Bronchial epithelial cell (primary cell): Measurements from ENCODE around the gene PRKCH. TPM values are rescaled to one million over a fixed set of nuclear protein-coding genes. Genes with fewer than 3 reads are reported as not detected.
A peak's percentile ranks its signal among the peaks of the same experiment; 100 is the strongest.

ENCODE experiments used
- DNase-seq: peaks from one replicate; pipeline ENCODE4 v3.0.0-alpha.2; 2010; ENCODE audit warnings: low read depth
- FAIRE-seq: peaks from 2 replicates; lab custom pipeline; 2011; peaks lifted over from hg19 to GRCh38; lab: Jason Lieb, UNC
- H3K27me3 ChIP-seq: 2 replicates; pipeline ENCODE4 v1.5.1; 2011; ENCODE audit warnings: low read length; ENCODE audit not compliant: control insufficient read depth, insufficient read depth
- H3K36me3 ChIP-seq: 2 replicates; pipeline ENCODE4 v1.5.1; 2011; ENCODE audit warnings: low read length; ENCODE audit not compliant: control insufficient read depth, insufficient read depth
- H3K4me3 ChIP-seq: 2 replicates; pipeline ENCODE4 v1.5.1; 2011; ENCODE audit warnings: mild to moderate bottlenecking, low read depth, low read length, control low read depth
- CTCF ChIP-seq: IDR thresholded peaks from 2 replicates; pipeline ENCODE4 v1.5.1; 2011; ENCODE audit warnings: mild to moderate bottlenecking, moderate library complexity, low read length, control low read depth, inconsistent platforms; ENCODE audit not compliant: insufficient read depth, severe bottlenecking
- total RNA-seq: library from RNA; depleted of rRNA; stranded (reverse); fragments of >200 nt; gene quantifications from 2 replicates; pipeline ENCODE4 v1.2.1, GENCODE V29; 2014

PRKCH gene
- total RNA-seq, 1 donor from 2014 or later: 24.5 TPM

- peaks cover 3% of the 10 kb centered on the region for H3K36me3 ChIP-seq
- FAIRE-seq (no peak), DNase-seq (peak; percentile 91)
- no peaks in the 10 kb centered on the region for H3K27me3 ChIP-seq
- TF ChIP-seq CTCF: no peak
- H3K4me3 ChIP-seq: no peak overlapping the region
Observed at GRCh38 chr14:61479746-61480502, 158.5 kb downstream of the PRKCH start.

GRCh38 chr14:61480704-61481285, 159.4 kb downstream of the PRKCH start:
- Histone ChIP-seq H3K36me3 (peaks cover 3% of the 10 kb centered on the region), H3K4me3 (no peak overlapping the region), H3K27me3 (no peaks in the 10 kb centered on the region)
- no peak for TF ChIP-seq CTCF
- FAIRE-seq (no peak), DNase-seq (no peak)

GRCh38 chr14:61481701-61482100, 160.3 kb downstream of the PRKCH start:
- no peak for FAIRE-seq
- Histone ChIP-seq H3K27me3 (no peaks in the 10 kb centered on the region), H3K36me3 (peaks cover 5% of the 10 kb centered on the region), H3K4me3 (no peak overlapping the region)
- no peak for DNase-seq
- TF ChIP-seq CTCF: no peak

- no peak for FAIRE-seq
- TF ChIP-seq CTCF: no peak
Observed at GRCh38 chr14:61482348-61483206, 161.2 kb downstream of the PRKCH start.

GRCh38 chr14:61483476-61483875, 162.1 kb downstream of the PRKCH start:
- H3K4me3 ChIP-seq: no peak overlapping the region
- no peak for TF ChIP-seq CTCF
- DNase-seq: no peak

More at GRCh38 chr14:61482348-61483206, 161.2 kb downstream of the PRKCH start:
- peak; percentile 48 for DNase-seq
- H3K4me3 ChIP-seq: no peak overlapping the region
- H3K27me3 ChIP-seq: no peaks in the 10 kb centered on the region
- peaks cover 9% of the 10 kb centered on the region for H3K36me3 ChIP-seq

More at GRCh38 chr14:61483476-61483875, 162.1 kb downstream of the PRKCH start:
- Histone ChIP-seq H3K36me3 (peaks cover 9% of the 10 kb centered on the region), H3K27me3 (no peaks in the 10 kb centered on the region)
- no peak for FAIRE-seq
